Breast epithelium (tissue), 3 donors: ENCODE results near the gene GRHL3.

Experiments
- POLR2A ChIP-seq: fragments of 450-650 bp; IDR thresholded peaks from one replicate; pipeline ENCODE4 v1.6.1; 2016; ENCODE audit warnings: antibody characterized with exemption, mild to moderate bottlenecking, moderate library complexity
- POLR2AphosphoS5 ChIP-seq, 3 donors: sonication (generic); formaldehyde crosslinking; IDR thresholded peaks; one replicate each; pipeline ENCODE4 v1.6.1; 2017; ENCODE audit warnings: antibody characterized with exemption in 3 of 3
- TF ChIP-seq, protein P1 (sequence below), 3 donors: fragments of 450-650 bp; IDR thresholded peaks; one replicate each; pipeline ENCODE4 v1.5.1; 2016 to 2017; ENCODE audit warnings: antibody characterized with exemption in 3 of 3, mild to moderate bottlenecking in 3 of 3, moderate library complexity in 3 of 3

DNA sequence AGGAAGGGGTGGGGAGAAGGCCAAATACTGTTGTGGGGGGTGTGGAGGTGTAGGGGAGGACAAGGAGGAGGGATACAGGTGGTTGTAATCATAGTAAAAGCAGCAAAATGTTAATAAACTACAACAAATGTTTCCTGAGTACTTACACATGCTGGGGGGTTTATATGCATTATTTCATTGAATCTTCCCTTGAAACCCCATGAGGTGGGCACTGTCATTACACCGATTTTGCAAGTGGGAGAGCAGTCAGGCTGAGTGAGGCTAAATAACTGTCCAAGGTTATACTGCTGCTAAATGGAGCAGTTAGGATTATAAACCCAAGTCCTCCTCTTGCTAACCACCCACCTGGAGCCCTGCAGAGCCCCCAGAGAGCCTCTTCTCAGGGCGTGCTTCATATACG is 14.4 kb upstream of the GRHL3 start:
- no peak for TF ChIP-seq POLR2A
- TF ChIP-seq, protein P1, sequence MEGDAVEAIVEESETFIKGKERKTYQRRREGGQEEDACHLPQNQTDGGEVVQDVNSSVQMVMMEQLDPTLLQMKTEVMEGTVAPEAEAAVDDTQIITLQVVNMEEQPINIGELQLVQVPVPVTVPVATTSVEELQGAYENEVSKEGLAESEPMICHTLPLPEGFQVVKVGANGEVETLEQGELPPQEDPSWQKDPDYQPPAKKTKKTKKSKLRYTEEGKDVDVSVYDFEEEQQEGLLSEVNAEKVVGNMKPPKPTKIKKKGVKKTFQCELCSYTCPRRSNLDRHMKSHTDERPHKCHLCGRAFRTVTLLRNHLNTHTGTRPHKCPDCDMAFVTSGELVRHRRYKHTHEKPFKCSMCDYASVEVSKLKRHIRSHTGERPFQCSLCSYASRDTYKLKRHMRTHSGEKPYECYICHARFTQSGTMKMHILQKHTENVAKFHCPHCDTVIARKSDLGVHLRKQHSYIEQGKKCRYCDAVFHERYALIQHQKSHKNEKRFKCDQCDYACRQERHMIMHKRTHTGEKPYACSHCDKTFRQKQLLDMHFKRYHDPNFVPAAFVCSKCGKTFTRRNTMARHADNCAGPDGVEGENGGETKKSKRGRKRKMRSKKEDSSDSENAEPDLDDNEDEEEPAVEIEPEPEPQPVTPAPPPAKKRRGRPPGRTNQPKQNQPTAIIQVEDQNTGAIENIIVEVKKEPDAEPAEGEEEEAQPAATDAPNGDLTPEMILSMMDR (IDR thresholded peaks at IDR 0.05) = no peak
- TF ChIP-seq POLR2AphosphoS5 (IDR thresholded peaks at IDR 0.05) = no peak
